GM19438 (cell line): ENCODE data around the gene MPI.

Experiments
- ATAC-seq: cut with Tn5 transposase; IDR thresholded peaks from one replicate; pipeline ENCODE4 v1.9.1; 2021; ENCODE audit warnings: low read depth; ENCODE audit not compliant: unreplicated experiment

Gene MPI, protein sequence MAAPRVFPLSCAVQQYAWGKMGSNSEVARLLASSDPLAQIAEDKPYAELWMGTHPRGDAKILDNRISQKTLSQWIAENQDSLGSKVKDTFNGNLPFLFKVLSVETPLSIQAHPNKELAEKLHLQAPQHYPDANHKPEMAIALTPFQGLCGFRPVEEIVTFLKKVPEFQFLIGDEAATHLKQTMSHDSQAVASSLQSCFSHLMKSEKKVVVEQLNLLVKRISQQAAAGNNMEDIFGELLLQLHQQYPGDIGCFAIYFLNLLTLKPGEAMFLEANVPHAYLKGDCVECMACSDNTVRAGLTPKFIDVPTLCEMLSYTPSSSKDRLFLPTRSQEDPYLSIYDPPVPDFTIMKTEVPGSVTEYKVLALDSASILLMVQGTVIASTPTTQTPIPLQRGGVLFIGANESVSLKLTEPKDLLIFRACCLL

DNA sequence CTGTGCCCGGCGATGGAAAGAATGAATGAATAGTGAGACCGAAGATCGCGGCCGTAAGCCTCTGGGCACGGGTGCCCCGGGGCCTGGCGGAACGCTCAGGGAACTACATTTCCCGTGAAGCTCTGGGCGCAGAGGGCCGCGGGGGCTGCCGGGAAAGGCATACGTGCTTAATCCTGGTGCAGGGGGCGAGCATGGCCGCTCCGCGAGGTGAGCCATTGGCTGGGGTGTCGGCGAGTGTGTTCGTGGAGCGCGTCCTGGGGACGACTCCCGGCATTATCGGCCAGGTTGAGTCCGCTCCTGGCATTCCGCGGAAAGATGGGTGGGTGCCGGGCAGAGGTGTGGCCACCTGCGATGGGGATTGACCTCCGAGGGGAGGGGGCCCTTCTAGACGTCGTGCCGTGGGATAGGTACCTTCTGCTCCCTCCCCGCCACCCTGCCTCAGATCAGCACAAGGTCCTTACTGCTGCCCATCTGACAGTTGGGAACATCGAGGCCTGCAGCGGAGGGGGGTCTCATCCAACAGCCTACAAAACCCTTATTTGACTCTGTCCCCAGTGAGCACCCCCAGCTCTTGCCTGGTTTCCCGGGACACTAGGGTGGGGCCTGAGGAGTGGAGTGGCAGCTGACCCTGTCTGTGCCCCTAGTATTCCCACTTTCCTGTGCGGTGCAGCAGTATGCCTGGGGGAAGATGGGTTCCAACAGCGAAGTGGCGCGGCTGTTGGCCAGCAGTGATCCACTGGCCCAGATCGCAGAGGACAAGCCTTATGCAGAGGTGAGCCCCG lies at the start of gene MPI:
Gene MPI (plus strand): TSS at position 160 of the 782 bp plus-strand sequence. CDS start 32 bp downstream, at position 192.
- peak; percentile 82 for ATAC-seq

DNA sequence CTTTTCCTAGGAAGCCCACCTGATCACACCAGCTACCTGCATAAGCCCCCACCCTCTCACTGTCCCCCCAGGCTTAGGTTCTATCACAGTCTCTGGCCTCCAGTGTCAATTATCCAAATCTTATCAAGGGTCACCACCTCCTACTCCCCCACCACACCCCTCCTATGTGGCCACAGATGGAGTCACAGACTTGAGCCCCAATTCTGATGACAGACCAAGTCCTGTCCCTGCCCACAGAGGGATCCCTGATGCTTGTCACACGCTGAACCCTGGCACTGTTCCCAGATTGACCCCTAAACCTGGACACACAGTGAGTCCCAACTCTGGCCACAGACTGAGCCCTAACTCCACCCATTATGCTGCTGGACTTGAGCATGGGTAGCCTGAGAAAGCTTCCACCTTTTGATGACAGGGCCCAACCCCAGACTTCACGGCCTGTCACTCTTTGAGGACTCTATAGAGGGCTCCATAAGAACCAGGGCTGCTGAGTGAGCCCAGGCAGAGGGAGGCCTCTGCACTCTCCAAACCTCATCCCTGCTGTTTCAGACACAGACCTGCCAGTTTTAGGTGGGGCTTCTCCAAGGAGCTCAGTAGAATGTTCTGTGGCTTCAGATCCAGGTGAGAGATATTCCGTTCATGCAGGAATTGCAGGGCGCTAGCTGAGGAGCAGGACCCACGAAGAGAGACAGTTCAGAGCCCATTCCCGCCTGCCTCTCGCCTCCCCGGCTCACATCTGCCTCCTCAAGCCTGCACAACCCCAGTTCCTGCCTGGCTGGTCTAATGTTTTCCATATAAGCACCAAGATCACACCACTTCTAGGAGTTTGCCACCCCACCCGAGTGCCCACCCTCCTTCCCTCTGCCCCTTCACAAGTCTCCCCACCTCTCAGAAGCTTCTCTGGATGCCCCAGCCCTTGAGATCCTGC lies 48.7 kb upstream of the MPI start:
- ATAC-seq, result no peak

DNA sequence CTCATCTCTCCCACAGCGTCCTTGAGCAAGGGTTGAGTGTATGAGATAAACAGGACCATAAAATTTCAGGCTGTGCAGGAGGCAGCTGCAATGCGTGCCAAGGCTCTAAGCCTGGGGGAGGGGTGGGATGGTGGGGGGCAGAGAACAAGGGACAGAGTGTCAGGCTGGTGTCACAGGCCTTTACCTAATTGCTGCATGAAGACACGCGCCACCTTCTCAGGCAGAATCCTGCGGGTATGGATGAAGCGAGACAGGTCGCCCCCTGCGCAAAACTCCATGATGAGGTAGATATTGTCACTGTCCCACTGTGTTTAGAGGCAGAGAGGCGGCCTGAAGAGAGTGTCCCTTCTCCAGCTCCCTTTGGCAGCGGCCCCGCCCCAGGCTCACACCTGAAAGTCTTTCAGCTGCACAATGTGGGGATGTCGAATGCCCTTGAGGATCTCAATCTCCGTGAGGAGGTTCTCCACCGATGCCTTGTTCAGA lies 47.9 kb upstream of the MPI start:
- no peak for ATAC-seq

DNA sequence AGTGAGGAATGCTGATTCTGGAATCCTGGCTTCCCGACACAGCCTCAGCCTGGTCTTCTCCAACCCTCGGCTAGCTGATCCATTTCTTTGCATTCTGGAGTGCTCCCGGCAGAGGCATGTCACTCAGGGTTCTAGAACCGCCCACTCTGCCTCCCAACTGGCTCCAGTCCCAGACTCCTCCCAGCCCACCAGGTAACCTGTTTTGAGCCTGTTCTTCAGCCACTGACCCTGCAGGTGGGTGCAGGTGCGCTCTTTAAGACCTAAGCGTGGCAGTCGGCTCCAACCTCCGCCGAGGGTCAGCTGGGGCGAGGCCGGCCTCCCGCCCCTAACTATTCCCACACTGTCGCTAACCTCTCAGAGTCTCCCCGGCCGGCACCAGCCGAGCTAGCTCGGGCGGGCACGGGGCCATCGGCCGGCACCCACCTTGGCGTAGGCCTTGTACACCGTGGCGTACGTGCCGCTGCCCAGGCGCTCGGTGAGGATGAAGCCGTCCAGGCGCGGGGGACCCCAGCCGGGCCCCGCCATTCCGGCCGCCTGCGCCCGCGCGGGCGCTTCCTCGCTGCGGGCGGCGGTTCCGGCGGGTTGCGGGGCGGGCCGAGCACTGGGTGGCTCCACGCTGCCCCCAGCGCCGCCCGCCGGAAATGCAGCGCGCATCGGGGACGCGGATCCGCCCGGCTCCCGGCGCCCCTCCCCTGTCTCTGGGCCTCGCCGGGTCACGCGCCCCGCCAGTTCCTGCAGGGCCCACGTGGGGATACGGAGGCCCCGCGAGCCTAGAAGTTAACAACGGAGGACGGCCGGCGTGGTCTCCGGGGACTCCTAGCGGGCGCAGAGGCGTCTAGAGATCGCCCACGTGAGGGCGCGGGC lies 47.0 kb upstream of the MPI start, which contains the start of gene ULK3:
Gene ULK3 (minus strand): TSS at position 576 of the 864 bp plus-strand sequence. CDS start 51 bp downstream, at position 525.
- peak; percentile 83 for ATAC-seq

DNA sequence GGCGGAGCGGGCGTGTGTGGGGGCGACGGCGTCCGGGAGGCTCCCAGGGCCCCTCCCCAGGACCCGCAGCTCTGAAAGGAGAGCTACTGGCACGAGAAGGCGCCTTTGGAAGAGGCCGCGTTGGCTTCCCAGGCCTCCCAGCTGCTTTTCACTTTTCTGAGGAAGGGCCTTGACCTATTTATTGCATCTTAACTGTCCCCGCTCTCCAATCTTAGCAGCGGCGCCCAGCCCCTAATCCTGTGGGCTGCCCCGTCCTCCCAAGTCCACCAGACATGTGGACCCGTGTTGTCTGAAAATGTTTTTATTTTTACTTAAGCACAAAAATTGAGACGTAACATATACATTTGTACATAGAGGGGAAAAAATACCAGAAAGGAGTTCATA lies 46.4 kb upstream of the MPI start:
- no peak for ATAC-seq

DNA sequence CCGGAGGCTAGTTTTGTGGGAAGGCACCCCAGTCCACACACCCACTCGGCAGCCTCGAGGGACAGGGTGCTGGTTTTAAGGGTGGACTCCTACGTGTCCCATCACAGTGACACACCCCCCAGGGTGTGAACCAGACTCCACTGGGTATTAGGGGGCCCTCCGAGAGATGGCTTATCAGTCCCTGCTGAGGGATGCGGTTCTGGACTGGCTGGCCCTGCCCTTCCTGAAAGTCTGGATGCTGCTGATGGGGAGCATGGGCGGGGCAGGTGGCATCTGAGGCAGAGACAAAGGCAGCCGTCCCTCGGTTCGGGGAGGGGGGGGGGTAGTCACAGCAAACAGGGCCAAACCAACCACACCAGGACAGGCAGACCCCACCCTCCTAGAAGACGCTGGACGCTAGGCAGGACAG lies 45.9 kb upstream of the MPI start:
- no peak for ATAC-seq

DNA sequence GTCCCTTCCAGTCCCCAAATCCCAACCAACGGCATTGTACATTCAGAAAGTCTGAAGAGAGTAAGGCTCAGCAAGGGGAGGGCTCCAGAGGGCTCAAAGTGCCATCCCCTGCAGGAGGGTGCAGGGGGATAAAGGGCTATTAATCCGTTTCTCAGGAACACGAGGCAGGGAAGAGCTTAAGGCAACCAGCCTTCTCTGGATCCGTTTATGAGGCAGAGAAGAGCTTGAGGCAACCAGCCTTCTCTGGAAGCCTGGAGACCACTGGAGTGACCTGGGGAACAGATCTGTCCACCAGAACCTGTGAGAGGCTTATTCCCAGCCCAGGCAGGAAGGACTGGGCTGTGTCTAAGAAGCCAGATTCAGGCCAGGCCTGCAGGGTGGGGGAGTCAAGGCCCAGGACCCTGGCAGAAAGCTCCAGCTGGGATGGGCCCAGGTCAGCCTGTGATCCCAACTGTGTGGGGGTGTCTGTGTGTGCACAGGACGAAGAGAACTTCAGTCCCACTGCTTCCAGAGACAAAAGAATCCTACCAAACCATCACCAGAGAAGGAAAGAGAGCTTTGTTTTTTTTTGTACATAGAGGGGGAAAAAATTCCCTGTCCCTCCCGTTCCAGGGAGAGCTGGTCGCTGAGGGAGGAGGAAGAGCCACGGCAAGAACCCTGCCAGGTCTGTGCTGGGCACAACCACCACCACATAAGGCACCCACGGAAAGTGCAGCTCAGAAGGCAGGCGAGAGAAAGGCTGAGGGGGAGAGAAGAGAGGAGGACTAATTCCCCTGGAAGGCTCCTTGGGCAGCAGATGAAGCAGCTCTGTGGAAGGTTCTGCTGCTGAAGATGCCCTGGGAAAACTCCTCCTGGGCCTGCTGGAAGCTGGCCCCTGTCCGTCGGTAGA lies 45.3 kb upstream of the MPI start:
- no peak for ATAC-seq

DNA sequence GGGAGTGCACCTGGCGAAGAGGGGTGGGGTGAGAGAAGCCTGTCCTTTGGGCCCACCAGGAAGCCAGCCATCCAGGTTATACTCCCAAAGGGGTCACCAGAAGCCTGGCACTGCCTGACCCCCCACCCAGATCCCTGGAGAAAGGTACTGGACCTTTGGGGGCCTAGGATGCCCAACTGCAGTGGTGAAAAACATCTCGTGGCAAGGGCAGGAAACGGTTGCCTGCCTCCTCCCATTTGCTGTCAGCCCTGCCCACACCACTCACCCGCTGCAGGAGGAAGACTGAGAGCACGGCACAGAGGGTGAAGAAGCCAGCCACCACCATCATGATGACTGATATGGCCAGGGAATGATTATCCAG lies 44.7 kb upstream of the MPI start:
- no peak for ATAC-seq

DNA sequence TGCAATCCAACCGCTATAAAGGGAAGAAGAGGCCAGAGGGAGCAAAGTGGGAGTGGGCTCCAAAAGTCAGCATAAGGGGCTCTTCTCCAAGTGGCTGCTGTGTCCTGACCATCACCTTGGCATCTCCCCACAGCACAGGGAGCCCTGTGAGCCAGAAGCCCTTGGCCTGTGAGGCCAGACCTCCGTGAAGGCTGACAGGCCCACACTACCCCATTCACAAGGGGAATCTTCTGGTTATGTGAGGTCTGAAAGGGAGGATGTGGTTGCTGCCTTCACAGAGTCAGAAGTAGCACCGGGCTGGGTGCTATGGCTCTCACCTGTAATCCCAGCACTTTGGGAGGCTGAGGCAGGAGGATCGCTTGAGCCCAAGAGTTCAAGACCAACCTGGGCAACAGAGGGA lies 44.3 kb upstream of the MPI start:
- ATAC-seq, result no peak

DNA sequence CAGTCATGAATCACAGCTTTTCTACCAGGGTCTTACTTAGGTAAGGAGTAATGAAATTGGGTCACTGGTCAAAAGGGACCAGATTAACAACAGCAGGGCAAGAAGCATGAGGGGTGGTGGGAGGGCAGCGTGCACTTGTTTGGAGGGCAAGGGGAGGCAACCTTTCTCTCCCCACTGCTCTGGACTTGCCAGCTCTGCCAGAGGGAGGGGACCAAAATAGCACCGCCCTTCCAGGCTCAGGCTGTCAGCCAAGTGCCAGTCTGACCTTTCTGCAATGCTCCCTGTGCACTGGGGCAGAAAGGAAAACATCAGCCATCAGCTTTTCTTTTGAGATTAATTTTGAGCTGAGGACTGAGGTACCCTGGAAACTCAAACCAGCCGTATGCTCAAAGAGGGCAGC lies 42.4 kb upstream of the MPI start:
- no peak for ATAC-seq

DNA sequence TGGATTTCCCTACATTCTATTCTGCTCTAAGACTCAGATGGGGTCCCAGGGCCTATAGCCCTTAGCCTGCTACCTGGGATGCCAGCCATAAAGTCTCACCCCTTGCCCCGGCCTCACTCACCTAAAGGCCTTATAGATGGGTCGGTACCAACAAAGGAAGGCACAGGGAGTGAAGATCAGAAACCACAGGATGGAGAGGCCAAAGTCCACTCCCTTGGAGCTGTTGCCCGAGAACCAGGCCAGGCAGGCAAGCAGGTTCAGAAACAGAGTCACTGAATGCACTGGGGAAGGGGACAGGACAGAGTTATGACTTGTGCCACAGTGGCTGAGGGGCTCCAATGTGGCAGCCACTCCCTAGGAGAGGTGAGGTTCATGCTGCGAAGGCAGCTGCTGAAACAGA lies 39.4 kb upstream of the MPI start:
- ATAC-seq, result no peak

DNA sequence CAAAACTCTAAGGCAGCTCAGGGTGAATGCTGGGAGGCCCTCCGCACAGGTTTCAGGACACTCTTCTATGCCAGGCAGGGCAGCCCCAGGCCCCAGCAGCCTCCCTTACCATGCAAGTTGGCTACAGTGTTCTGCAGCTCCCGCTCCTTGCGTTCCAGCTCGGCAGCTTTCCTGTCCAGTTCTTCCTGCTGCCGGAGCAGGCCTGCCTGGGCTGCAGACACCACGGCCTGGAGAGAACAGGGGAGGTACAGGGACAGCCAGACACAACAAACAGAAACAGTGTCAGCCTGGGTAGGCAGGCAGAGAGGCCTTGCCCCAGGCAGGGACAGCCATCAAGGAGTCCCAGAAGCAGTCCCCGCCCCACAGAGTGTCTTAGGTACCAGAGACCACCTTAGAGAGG lies 37.9 kb upstream of the MPI start:
- no peak for ATAC-seq

DNA sequence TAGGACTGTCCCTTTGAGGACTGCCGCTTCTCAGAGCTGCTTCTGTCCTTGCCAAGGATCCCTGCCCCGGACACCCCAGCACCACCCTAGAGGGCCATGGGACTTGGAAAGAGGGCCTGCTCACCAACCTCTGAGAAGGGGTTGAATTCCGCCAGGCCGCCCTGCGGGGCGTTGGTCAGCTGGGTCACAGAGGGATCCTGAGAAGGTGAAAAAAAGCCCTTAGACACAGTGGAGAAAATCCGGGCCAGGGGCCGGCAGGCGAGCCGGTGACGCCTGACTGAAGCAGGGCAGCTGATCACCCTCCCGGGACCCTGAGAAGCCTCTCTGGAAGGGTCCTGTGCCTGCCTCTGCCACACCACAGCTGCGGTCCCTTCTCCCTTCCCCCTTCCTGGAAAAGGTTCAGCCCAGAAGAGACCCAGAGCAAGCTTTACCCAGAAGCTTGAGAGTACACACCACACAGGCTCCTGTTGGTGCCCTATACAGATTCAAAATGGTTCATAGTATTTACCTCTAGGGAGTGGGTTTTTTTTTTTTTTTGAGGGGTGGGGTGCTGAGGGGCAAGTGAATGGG lies 35.3 kb upstream of the MPI start:
- no peak for ATAC-seq

DNA sequence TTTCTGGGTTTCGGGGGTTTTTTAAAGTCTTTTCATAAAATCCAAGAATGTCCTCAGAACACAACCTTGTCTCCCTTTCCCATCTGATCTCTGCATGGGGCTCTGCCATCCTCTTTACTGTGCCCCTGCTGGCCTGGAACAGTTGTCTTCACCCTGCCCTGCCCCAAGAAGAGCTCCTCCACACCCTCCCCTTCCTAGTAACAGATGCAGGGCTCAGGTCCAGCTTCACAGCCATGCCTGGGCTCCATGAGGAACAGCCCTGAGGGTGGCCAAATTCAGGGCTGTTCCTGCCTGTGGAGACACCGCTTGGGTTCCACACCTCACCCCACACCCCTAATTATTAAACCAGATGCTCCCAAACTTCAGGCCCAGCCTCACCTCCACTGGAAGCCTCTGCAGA lies 34.0 kb upstream of the MPI start:
- no peak for ATAC-seq

DNA sequence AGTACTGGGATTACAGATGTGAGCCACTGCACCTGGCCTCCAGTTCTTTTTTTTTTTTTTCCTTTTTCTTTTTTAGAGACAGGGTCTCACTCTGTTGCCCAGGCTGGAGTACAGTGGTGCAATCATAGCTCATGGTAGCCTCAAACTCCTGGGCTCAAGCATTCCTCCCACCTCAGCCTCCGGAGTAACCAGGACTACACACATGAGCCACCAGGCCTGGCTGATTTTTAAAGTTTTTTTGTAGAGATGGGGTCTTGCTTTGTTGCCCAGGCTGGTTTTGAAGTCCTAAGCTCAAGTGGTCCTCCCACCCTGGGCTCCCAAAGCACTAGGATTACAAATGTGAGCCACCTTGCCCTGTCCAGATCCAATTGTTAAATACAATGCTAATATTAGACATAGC lies 33.3 kb upstream of the MPI start:
- no peak for ATAC-seq

DNA sequence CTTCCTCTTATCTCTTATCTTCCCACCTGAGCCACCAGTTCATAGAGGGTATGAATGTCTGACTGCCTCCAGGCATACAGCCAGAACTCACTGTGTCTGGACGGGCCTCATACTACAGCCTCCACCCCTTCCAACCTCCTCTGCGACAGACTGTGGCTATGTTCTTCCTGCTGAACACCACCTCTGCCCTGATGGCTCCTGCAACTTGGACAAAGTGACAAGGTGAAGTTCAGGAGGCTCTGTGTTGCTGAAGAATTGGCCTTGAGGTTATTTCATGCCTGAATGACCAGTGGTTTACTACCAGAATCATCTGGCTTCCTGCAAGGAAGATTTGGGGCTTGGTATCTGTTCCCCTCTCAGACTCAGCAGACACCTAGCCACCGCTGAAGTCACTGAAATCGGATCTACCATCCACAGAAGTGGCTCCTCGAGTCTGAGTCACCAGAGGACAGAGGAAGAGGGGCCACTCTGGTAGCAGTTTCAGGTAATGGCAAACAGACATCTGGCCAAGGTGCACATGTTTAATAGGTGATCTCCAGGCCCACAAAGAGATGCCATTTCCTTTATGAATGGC lies 32.7 kb upstream of the MPI start:
- peak; percentile 77 for ATAC-seq

DNA sequence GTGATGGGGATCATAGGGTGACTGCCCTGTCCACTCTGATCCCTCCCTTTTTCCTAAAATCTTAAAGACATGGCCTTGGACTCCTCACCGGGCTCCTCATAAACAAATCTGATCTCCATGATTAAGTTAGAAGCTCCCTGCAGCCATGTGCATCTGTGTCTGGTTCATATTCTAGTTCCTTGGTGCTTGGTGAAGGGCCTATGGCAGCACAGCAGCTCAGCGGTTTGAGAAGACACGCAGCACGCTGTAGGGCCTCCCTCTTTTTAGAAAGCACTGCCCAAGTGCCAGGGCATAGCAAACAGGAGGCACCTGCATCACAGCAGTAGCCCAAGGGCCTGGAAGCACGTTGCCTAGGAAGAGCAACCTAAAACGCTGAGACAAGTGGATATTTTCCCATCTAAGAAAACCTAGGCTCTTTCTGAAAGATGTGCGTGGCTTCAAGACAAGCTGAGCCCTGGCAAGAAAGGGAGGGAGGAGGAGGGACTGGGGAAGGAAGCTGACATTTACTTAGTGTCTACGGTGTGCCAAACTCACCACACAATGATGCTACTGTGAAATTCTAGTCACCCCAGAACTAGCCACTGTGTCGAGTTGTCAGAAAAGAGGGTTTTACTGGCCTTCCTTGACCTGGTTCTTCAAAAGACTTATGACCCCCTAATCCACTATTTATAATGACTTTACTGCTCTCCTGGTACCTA lies 32.0 kb upstream of the MPI start:
- no peak for ATAC-seq

DNA sequence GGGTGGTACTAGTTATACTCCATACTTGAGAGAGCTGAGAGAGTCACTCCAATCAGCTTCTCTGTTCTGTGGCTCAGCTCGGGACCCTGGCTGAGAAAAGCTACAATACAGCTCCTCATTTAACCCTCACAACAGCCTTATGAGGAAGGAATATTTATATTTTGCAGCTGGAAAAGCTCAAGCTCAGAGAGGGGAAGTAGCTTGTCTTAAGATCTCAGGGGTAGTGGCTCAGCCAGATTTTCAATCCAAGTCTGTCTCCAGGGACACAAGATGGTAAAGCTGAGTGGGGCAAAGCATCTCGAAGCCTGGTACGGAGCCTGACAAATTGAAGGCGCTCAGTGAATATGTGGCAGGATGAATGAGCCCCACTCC lies 31.5 kb upstream of the MPI start:
- no peak for ATAC-seq
